GM12872 (cell line): ENCODE results near the gene ZNF45.

ENCODE experiments used
- CTCF ChIP-seq: IDR thresholded peaks from 3 replicates; pipeline ENCODE4 v1.5.1; 2011; ENCODE audit warnings: low read depth, mild to moderate bottlenecking, low read length, moderate library complexity; ENCODE audit not compliant: insufficient read depth

ZNF45 gene

GRCh38 chr19:43934985-43935708, at the start of gene ZNF45:
TSS of gene ZNF45 (minus strand) at chr19:43935282. CDS start at chr19:43922185, 13,097 bp downstream.
- no peak for TF ChIP-seq CTCF

GRCh38 chr19:43984687-43985000, 49.6 kb upstream of the ZNF45 start:
- TF ChIP-seq CTCF: no peak

- no peak for TF ChIP-seq CTCF
Observed at GRCh38 chr19:43983912-43984686, 49.0 kb upstream of the ZNF45 start, which contains the start of gene ZNF155. TSS of gene ZNF155 (plus strand) at chr19:43984188. CDS start at chr19:43988544, 4,356 bp downstream.

GRCh38 chr19:43983544-43983911, 48.4 kb upstream of the ZNF45 start:
- TF ChIP-seq CTCF: no peak

- no peak for TF ChIP-seq CTCF
Observed at GRCh38 chr19:43976732-43977131, 41.6 kb upstream of the ZNF45 start.

- no peak for TF ChIP-seq CTCF
Observed at GRCh38 chr19:43966079-43966694, 31.1 kb upstream of the ZNF45 start.

GRCh38 chr19:43960411-43960810, 25.3 kb upstream of the ZNF45 start:
- no peak for TF ChIP-seq CTCF
